Cardiac muscle cell (in vitro differentiated cells and primary cell): ENCODE data around the gene CYGB. TPM values are rescaled to one million over a fixed set of nuclear protein-coding genes. Genes with fewer than 3 reads are reported as not detected.
"Not testable (repeated sequence)": the region's sequence is repeated elsewhere in the genome, so short reads cannot be mapped to it uniquely, and the experiment has no call there.

Experiments
- DNase-seq, 2 donors: peaks; one replicate each; pipeline versions ENCODE4 v3.0.0 to v3.0.0-alpha.2; 2010 to 2017; ENCODE audit warnings: low read depth in 1 of 2, low spot score in 1 of 2
- H3K27ac ChIP-seq: fragments of 200-600 bp; sonication (generic); 2 replicates; pipeline ENCODE4 v1.5.1; 2016
- H3K27me3 ChIP-seq: fragments of 200-600 bp; sonication (generic); 2 replicates; pipeline ENCODE4 v1.6.0; 2016; ENCODE audit warnings: control low read depth
- H3K36me3 ChIP-seq: fragments of 200-600 bp; sonication (generic); 2 replicates; pipeline ENCODE4 v1.5.1; 2016; ENCODE audit warnings: control low read depth
- H3K4me1 ChIP-seq: fragments of 200-600 bp; sonication (generic); 2 replicates; pipeline ENCODE4 v1.8.1; 2017; ENCODE audit warnings: low read depth, mild to moderate bottlenecking, mixed run types
- H3K4me3 ChIP-seq: fragments of 200-600 bp; sonication (generic); 2 replicates; pipeline ENCODE4 v1.5.1; 2016; ENCODE audit warnings: mild to moderate bottlenecking
- H3K9me3 ChIP-seq: fragments of 200-600 bp; sonication (generic); 2 replicates; pipeline ENCODE4 v1.5.1; 2017; ENCODE audit warnings: low read depth, mild to moderate bottlenecking, control low read depth
- CTCF ChIP-seq: IDR thresholded peaks from 2 replicates; pipeline ENCODE4 v1.5.1; 2012; ENCODE audit warnings: low read depth, mild to moderate bottlenecking, low read length
- polyA plus RNA-seq: library from polyadenylated mRNA; unstranded; fragments of >200 nt; fragmentation: Nextera tagmentation; extraction: Ambion mirVana; gene quantifications from 2 replicates; pipeline ENCODE4 v1.2.1, GENCODE V29; 2016
- total RNA-seq: library from RNA; depleted of rRNA; stranded (reverse); fragments of >200 nt; gene quantifications from 2 replicates; pipeline ENCODE4 v1.2.3, GENCODE V29; 2016

CYGB gene
- total and polyA plus RNA-seq, 2 experiments from 2014 or later, result 7.4 to 11.9 TPM

DNA sequence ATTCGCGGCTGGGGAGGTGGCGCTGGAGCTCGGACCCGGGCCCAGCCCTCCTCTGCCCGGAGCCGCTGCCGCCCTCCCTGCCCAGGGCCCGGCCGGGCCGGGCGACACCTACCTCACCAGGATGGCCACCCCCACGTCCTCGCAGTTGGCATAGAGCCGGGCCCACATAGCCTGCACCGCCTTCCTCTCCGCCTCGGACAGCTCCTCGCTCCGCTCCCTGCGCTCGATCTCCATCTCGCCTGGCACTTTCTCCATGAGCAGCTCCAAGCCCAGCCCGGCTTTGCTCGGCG is 276 bp downstream of the CYGB start:
- Histone ChIP-seq H3K27ac (no peak overlapping the region), H3K9me3 (no peaks in the 10 kb centered on the region), H3K36me3 (no peaks in the 10 kb centered on the region), H3K4me1 (peaks cover 17% of the 10 kb centered on the region), H3K4me3 (peak overlapping the region; percentile 42), H3K27me3 (peaks cover 31% of the 10 kb centered on the region)
- peak; percentile 61 to 68 for DNase-seq
- TF ChIP-seq CTCF, result no peak

DNA sequence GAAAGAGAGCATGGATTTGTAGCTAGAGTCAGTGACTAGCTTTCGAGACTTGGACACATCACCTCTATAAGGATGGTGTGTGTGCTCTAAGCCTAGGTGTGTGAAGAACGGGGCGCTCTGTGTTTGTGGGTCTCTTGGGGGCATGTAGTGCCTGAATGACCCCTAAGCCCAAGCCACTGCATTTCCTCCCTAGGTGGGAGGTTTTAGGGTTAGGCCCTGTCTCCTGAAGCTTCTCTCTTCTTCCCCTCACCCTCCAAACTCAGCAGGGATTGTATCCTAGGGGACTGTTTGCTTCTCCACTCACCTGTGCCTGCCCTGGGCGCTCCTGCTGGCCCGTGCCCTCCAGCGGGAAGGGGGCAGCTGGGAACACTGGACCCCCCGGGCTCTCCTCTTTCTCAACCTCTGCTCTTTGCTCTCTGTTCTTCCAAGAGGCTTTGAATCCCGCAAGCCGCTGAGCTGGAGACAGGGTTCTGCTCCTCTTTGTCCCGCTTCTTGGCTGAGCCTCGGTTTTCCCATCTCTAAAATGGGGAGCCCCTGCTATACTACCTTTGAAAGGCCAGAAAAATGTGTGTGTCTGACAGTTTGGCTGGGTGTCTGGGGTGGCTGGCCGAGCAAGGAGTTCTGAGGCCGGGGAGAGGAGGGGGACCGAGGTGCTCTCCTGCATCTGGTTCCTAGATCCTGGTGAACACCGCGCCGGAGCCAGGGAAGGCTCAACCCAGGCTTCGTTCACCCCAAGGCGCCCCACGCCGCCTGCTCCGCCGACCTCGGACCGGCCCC is 810 bp downstream of the CYGB start:
- H3K27me3 ChIP-seq, result peaks cover 31% of the 10 kb centered on the region
- DNase-seq, result no peak
- peaks cover 17% of the 10 kb centered on the region for H3K4me1 ChIP-seq
- no peaks in the 10 kb centered on the region for H3K9me3 ChIP-seq
- H3K36me3 ChIP-seq, result no peaks in the 10 kb centered on the region
- no peak for TF ChIP-seq CTCF
- no peak overlapping the region for H3K27ac ChIP-seq
- peak overlapping the region; percentile 42 for H3K4me3 ChIP-seq

DNA sequence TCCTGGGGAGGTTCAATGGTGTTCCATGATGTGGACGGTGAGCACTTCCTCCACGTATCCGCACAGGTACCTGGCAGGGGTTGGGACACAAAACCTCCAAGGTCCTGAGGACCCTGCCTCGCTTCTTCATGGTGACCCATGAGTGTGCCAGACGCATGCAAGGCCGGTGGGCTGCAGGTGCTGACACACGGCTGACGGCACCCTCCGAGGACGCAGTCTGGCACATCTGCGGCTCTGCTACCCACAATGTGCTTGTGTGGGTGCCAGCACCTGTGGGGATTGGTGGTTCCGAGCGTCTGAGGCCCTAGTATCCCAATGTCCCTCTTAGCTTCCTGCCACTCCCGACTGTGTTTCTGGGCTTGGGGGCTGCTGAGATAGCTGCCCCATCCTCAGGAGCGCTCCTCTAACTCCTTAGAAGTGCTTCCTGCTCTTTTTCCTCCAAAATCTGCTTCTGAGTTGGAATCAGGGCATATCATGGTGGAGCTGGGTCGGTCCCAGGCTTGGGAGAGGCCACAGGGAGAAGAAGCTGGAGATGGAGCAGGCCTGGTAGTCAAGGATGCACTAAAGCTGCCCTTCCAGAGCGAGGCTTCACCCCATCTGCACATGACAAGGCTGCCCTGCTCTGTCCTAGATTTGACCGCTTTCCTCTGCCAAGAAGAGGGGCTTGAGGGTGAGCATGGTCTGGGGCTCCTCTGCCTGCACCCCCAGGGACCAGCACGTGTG is 1.6 kb downstream of the CYGB start:
- H3K27ac ChIP-seq, result peak overlapping the region; percentile 80
- peaks cover 31% of the 10 kb centered on the region for H3K27me3 ChIP-seq
- peaks cover 17% of the 10 kb centered on the region for H3K4me1 ChIP-seq
- H3K36me3 ChIP-seq, result no peaks in the 10 kb centered on the region
- no peak for DNase-seq
- TF ChIP-seq CTCF, result no peak
- H3K4me3 ChIP-seq, result no peak overlapping the region
- no peaks in the 10 kb centered on the region for H3K9me3 ChIP-seq

DNA sequence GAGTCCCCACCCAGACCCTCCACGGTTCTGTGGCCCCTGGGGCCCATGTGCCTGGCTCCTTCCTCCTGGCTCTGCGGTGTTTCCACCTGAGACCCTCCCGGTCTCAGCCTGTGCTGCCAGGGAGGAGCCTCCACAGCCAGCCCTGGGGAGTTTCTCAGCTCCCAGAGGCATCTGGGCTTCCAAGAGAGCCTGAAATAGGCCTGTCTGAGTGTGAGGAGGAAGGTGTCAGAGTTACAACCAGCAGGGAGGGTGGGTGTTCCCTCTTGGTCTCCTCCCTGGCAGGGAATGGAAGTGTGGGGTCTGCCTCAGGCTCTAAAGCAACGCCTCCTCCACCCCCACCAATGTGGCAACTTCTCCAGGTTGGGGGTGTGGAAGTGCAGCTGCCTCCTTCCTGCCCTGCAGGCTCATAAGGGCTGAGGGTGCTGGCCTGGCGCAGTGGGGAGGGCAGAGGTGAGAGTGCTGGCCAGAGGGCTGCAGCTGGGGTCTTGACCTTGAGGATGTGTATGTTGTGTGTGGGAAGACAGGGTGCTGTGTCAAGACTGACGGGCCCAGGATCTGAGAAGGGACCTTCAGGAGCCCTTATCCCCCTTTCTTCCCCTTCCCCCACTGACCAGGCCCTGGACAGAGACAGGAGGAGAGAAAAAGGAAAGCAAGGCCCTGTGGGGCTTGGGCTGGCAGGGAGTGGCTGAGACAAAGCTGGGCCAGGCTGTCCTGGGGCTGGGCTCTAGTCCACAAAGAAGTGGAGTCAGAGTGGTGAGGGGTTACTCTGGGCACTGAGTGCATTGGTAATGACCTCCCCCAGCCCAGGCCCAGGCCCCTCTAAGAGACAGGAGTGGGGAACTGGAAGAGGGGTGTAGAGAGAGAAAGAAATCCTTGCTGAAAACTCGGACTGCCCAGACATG is 2.4 kb downstream of the CYGB start:
- Histone ChIP-seq H3K4me3 (no peak overlapping the region), H3K36me3 (no peaks in the 10 kb centered on the region), H3K4me1 (peaks cover 18% of the 10 kb centered on the region), H3K27me3 (peaks cover 31% of the 10 kb centered on the region), H3K27ac (peak overlapping the region; percentile 80), H3K9me3 (no peaks in the 10 kb centered on the region)
- DNase-seq, result peak in 1 of 2 donors; percentile 65
- no peak for TF ChIP-seq CTCF

DNA sequence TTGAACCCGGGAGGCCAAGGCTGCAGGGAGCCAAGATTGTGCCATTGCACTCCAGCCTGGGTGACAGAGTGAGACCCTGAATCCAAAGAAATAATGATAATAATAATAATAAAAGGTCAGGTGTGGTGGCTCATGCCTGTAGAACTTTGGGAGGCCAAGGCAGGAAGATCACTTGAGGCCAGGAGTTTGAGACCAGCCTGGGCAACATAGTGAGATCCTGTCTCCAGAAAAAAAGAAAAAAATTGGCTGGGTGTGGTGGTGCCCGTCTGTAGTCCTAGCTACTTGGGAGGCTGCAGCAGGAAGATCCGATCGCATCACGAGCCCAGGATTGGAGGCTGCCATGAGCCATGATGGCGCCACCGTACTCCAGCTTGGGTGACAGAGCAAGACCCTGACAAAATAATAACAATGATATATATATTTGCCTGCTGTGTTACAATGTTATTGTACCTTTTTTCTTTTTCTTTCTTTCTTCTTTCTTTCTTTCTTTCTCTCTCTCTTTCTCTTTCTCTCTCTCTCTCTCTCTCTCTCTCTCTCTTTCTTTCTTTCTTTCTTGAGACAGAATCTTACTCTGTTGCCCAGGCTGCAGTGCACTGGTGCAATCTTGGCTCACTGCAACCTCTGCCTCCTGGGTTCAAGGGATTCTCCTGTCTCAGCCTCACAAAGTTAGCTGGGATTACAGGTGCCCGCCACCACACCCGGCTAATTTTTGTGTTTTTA is 3.7 kb downstream of the CYGB start:
- H3K4me3 ChIP-seq, H3K9me3 ChIP-seq, DNase-seq, H3K36me3 ChIP-seq: not testable (repeated sequence)
- Histone ChIP-seq H3K27ac (peak overlapping the region; percentile 80), H3K4me1 (peaks cover 26% of the 10 kb centered on the region), H3K27me3 (peaks cover 25% of the 10 kb centered on the region)
